Upper lobe of left lung (tissue), 6 donors: Measurements from ENCODE around the gene PTGDR. TPM values are rescaled to one million over a fixed set of nuclear protein-coding genes. Genes with fewer than 3 reads are reported as not detected.

ENCODE experiments used
- ATAC-seq, 2 donors: fragments of 200-7000 bp; cut with Tn5 transposase; one replicate each; pipeline ENCODE4 v1.9.1; 2022; ENCODE audit warnings: mild to moderate bottlenecking in 2 of 2, moderate library complexity in 2 of 2; ENCODE audit not compliant: low FRiP score in 2 of 2
- DNase-seq, 2 donors: peaks; one replicate each; pipeline ENCODE4 v3.0.0-alpha.2; 2019 to 2020
- H3K27ac ChIP-seq, 4 donors: fragments of 200-600 bp; sonication (generic); one replicate each; pipeline ENCODE4 v1.5.1; 2016 to 2019
- H3K27me3 ChIP-seq, 4 donors: fragments of 200-600 bp; sonication (generic); one replicate each; pipeline ENCODE4 v1.5.1; 2017 to 2019
- H3K36me3 ChIP-seq, 4 donors: fragments of 200-600 bp; sonication (generic); one replicate each; pipeline ENCODE4 v1.5.1; 2016 to 2019
- H3K4me1 ChIP-seq, 4 donors: fragments of 200-600 bp; sonication (generic); one replicate each; pipeline ENCODE4 v1.5.1; 2018 to 2019
- H3K4me3 ChIP-seq, 4 donors: fragments of 200-600 bp; sonication (generic); one replicate each; pipeline ENCODE4 v1.5.1; 2017 to 2019; ENCODE audit warnings: mild to moderate bottlenecking in 2 of 4, moderate library complexity in 1 of 4
- H3K9me3 ChIP-seq, 4 donors: fragments of 200-600 bp; sonication (generic); one replicate each; pipeline ENCODE4 v1.5.1; 2018 to 2019
- EP300 ChIP-seq, 4 donors: sonication (generic); formaldehyde crosslinking; IDR thresholded peaks; one replicate each; pipeline ENCODE4 v1.5.1; 2017; ENCODE audit warnings: antibody characterized with exemption in 4 of 4, control low read depth in 2 of 4
- POLR2A ChIP-seq, 4 donors: fragments of 450-650 bp; IDR thresholded peaks; one replicate each; pipeline ENCODE4 v1.5.1; 2016 to 2017; ENCODE audit warnings: antibody characterized with exemption in 4 of 4, mild to moderate bottlenecking in 2 of 4
- POLR2AphosphoS5 ChIP-seq, 2 donors: sonication (generic); formaldehyde crosslinking; IDR thresholded peaks; one replicate each; pipeline ENCODE4 v1.5.1; 2017; ENCODE audit warnings: antibody characterized with exemption in 2 of 2
- WGBS, 2 donors: methylation state at CpG; one replicate each; pipeline ENCODE4 v1.1.5; 2017 to 2018; 5-methylcytosine and 5-hydroxymethylcytosine counted together
- total RNA-seq, 6 donors: library from RNA; depleted of rRNA in 4 of 6; stranded (reverse); fragments of >200 nt in 4 of 6; gene quantifications; one replicate each; pipeline versions ENCODE4 v1.1.0 to v1.2.1, GENCODE V29; 2016 to 2021
- TF ChIP-seq, protein P1 (sequence below), 6 experiments: fragments of 450-650 bp in 4 of 6; fragments of 200-600 bp in 2 of 6; sonication (generic) in 2 of 6; IDR thresholded peaks; one replicate each; pipeline ENCODE4 v1.5.1; 2016 to 2019; ENCODE audit warnings: antibody characterized with exemption in 6 of 6
- donor health status: DM: no; HTN: no; CAD: no; lungs with moderate emphysema.
- donor health status: DM: no; HTN: yes; CAD: no; lungs with severe emphysema.

Gene PTGDR
- total RNA-seq, 6 donors from 2014 or later: 1.0 to 3.0 (median 1.7) TPM

DNA sequence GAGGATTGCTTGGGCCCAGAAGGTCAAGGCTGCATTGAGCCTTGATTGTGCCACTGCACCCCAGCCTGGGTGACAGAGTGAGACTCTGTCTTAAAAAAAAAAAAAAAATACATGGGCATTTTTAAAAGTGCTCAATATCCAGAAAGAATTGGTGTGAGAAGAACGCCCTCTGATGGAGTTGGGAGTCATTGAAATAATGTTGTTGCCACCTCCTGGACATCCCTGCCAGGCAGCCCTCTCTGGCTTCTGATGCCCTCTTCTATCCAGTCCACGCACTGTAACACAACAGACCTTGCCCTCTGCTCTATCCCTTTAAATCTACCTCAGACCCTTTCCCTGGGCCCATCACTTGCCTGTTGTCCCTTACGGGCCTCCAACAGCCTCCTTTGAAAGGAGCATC lies 4.9 kb downstream of the PTGDR start:
- H3K4me3 ChIP-seq: no peak overlapping the region
- no peak overlapping the region for H3K27ac ChIP-seq
- no peaks in the 10 kb centered on the region for H3K36me3 ChIP-seq
- H3K27me3 ChIP-seq: peaks cover 3 to 12% (median 7%) of the 10 kb centered on the region in 4 donors
- no peak for ATAC-seq
- WGBS, 2 donors: 59 to 79% methylated on average over 3 of the region's 3 CpGs
- no peaks in the 10 kb centered on the region for H3K9me3 ChIP-seq
- DNase-seq: no peak
- peaks cover 14 to 18% (median 15%) of the 10 kb centered on the region in 4 donors for H3K4me1 ChIP-seq
- TF ChIP-seq EP300 (IDR thresholded peaks at IDR 0.05): no peak
- no peak for TF ChIP-seq POLR2AphosphoS5 (IDR thresholded peaks at IDR 0.05)
- no peak for TF ChIP-seq POLR2A (IDR thresholded peaks at IDR 0.05)
- TF ChIP-seq, protein P1, sequence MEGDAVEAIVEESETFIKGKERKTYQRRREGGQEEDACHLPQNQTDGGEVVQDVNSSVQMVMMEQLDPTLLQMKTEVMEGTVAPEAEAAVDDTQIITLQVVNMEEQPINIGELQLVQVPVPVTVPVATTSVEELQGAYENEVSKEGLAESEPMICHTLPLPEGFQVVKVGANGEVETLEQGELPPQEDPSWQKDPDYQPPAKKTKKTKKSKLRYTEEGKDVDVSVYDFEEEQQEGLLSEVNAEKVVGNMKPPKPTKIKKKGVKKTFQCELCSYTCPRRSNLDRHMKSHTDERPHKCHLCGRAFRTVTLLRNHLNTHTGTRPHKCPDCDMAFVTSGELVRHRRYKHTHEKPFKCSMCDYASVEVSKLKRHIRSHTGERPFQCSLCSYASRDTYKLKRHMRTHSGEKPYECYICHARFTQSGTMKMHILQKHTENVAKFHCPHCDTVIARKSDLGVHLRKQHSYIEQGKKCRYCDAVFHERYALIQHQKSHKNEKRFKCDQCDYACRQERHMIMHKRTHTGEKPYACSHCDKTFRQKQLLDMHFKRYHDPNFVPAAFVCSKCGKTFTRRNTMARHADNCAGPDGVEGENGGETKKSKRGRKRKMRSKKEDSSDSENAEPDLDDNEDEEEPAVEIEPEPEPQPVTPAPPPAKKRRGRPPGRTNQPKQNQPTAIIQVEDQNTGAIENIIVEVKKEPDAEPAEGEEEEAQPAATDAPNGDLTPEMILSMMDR (IDR thresholded peaks at IDR 0.05): no peak

DNA sequence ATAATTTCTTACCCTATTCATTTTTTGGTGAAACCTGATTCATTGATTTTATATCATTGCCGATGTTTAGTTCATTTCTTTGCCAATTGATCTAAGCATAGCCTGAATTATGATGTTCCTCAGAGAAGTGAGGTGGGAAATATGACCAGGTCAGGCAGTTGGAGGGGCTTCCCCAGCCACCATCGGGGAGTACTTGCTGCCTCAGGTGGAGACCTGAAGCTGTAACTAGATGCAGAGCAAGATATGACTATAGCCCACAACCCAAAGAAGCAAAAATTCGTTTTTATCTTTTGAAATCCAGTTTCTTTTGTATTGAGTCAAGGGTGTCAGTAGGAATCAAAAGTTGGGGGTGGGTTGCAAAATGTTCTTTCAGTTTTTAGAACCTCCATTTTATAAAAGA lies 7.9 kb downstream of the PTGDR start:
- 38 to 75% methylated on average over 3 of the region's 3 CpGs for WGBS, 2 donors
- TF ChIP-seq POLR2AphosphoS5 (IDR thresholded peaks at IDR 0.05): no peak
- TF ChIP-seq, protein P1 (IDR thresholded peaks at IDR 0.05): no peak
- no peak for TF ChIP-seq EP300 (IDR thresholded peaks at IDR 0.05)
- no peak for TF ChIP-seq POLR2A (IDR thresholded peaks at IDR 0.05)
- DNase-seq: no peak

DNA sequence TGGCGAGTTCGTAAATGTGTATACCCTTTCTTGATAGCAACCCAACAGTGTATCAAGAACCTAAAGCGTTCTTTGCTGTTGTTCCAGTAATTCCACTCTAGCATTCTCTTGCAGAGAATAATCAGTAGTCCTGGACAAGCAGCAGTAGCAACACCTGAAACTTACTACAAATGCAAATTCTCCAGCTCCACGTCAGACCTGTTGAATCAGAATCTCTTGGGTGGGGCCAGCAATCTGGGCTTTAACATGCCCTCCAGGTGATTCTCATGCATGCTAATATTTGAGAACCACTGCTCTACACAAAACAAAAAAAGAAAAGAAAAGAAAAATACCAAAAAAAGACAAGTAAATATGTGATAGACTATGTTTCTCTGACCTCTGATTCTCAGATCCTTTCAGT lies 10.1 kb downstream of the PTGDR start:
- WGBS, 2 donors: 80 to 94% methylated on average over 4 of the region's 4 CpGs

More for the DNA sequence above, 7.9 kb downstream of the PTGDR start:
- Histone ChIP-seq H3K27ac (no peak overlapping the region), H3K4me3 (no peak overlapping the region), H3K36me3 (no peaks in the 10 kb centered on the region), H3K27me3 (no peaks in the 10 kb centered on the region), H3K9me3 (no peaks in the 10 kb centered on the region), H3K4me1 (peaks cover 0 to 3% (median 0%) of the 10 kb centered on the region in 4 donors)
- ATAC-seq: no peak

DNA sequence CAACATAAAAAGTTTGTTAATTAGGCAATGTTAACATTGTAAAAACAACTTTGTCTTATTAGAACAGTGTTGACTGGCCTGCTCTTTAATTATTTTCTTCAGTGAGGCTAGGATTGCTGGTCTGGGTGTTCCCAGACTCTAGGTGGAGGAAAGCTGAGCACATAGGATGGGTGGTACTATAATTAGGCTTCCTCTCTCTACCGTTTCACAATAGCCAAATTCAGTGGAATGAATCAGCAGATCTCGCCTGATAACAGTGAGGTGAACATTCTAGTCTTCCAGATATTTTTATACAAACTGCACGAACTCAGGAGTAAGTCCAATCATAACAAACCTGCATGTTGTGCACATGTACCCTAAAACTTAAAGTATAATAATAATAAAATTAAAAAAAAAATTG lies 11.9 kb downstream of the PTGDR start:
- TF ChIP-seq EP300 (IDR thresholded peaks at IDR 0.05): no peak
- TF ChIP-seq, protein P1 (IDR thresholded peaks at IDR 0.05): no peak
- no peak for TF ChIP-seq POLR2AphosphoS5 (IDR thresholded peaks at IDR 0.05)
- no peak for TF ChIP-seq POLR2A (IDR thresholded peaks at IDR 0.05)
- Histone ChIP-seq H3K27ac (no peak overlapping the region), H3K27me3 (no peaks in the 10 kb centered on the region), H3K4me3 (no peak overlapping the region), H3K4me1 (peaks cover 0 to 3% (median 0%) of the 10 kb centered on the region in 4 donors), H3K9me3 (no peaks in the 10 kb centered on the region), H3K36me3 (no peaks in the 10 kb centered on the region)
- WGBS, 2 donors: 18 to 26% methylated on average over 3 of the region's 3 CpGs
- peak in 1 of 2 donors; percentile 34 for ATAC-seq
- DNase-seq: no peak

More for the DNA sequence above, 10.1 kb downstream of the PTGDR start:
- H3K27ac ChIP-seq: no peak overlapping the region
- no peaks in the 10 kb centered on the region for H3K36me3 ChIP-seq
- H3K27me3 ChIP-seq: no peaks in the 10 kb centered on the region
- TF ChIP-seq POLR2AphosphoS5 (IDR thresholded peaks at IDR 0.05): no peak
- TF ChIP-seq, protein P1 (IDR thresholded peaks at IDR 0.05): no peak
- TF ChIP-seq EP300 (IDR thresholded peaks at IDR 0.05): no peak
- no peak for TF ChIP-seq POLR2A (IDR thresholded peaks at IDR 0.05)
- ATAC-seq (no peak), DNase-seq (no peak)
- H3K9me3 ChIP-seq: no peaks in the 10 kb centered on the region
- H3K4me1 ChIP-seq: peaks cover 0 to 3% (median 0%) of the 10 kb centered on the region in 4 donors
- H3K4me3 ChIP-seq: no peak overlapping the region

DNA sequence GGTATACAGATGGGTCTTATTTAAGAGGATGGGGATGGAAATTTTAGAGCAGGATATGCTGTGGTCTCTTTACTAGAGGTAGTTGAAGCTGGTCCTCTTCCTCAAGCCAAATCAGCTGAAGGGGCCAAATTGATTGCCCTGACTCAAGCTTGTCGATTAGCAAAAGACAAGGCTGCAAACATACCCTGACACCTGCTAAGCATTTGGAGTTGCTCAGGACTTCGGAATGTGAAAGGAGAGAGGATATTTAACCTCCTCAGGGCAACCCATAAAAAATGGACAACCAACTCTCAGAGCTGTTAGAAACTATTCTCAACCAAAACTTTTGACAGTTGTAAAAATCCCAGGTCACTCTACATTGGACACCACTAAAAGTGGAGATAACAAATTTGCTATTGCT lies 15.6 kb downstream of the PTGDR start:
- ATAC-seq: no peak
- 89 to 93% methylated on average over 2 of the region's 2 CpGs for WGBS, 2 donors
- H3K4me3 ChIP-seq: no peak overlapping the region
- no peaks in the 10 kb centered on the region for H3K36me3 ChIP-seq
- H3K27ac ChIP-seq: no peak overlapping the region
- TF ChIP-seq POLR2AphosphoS5 (IDR thresholded peaks at IDR 0.05) (no peak), EP300 (IDR thresholded peaks at IDR 0.05) (no peak), POLR2A (IDR thresholded peaks at IDR 0.05) (no peak)
- TF ChIP-seq, protein P1 (IDR thresholded peaks at IDR 0.05): no peak
- H3K27me3 ChIP-seq: no peaks in the 10 kb centered on the region
- peaks cover 0 to 3% (median 0%) of the 10 kb centered on the region in 4 donors for H3K4me1 ChIP-seq
- no peak for DNase-seq
- H3K9me3 ChIP-seq: no peaks in the 10 kb centered on the region
